Naive thymus-derived CD4-positive, alpha-beta T cell (primary cell): ENCODE measurements around the gene CC2D2B. TPM values are rescaled to one million over a fixed set of nuclear protein-coding genes. Genes with fewer than 3 reads are reported as not detected.
A peak's percentile ranks its signal among the peaks of the same experiment; 100 is the strongest.

ENCODE experiments used
- ATAC-seq: fragments of 150-1000 bp; cut with Tn5 transposase; 2 replicates; pipeline ENCODE4 v1.10.0; 2021; ENCODE audit warnings: mild to moderate bottlenecking, moderate library complexity
- CTCF ChIA-PET: fragments of 350-600 bp; sonication (Branson Sonifier 250); formaldehyde crosslinking; loops from one replicate; lab custom pipeline; 2021; ENCODE audit warnings: antibody characterized with exemption; lab: Charles Lee
- POLR2A ChIA-PET: fragments of 350-600 bp; sonication (Branson Sonifier 250); formaldehyde crosslinking; loops from one replicate; lab custom pipeline; 2021; ENCODE audit warnings: antibody characterized with exemption, inconsistent platforms; lab: Charles Lee
- DNase-seq, 9 donors: peaks; one replicate each; pipeline versions ENCODE4 v3.0.0 to v3.0.0-alpha.2; 2020 to 2022; ENCODE audit warnings: mixed read lengths in 1 of 9
- H3K27ac ChIP-seq: one replicate; pipeline ENCODE4 v1.7.0; 2013; ENCODE audit warnings: mild to moderate bottlenecking, low read depth, low read length, moderate library complexity
- H3K27me3 ChIP-seq, 2 donors: one replicate each; pipeline ENCODE4 v1.7.0; 2013; ENCODE audit warnings: low read length in 2 of 2, mild to moderate bottlenecking in 2 of 2, moderate library complexity in 2 of 2; ENCODE audit not compliant: control insufficient read depth in 2 of 2, insufficient read depth in 2 of 2
- H3K36me3 ChIP-seq, 3 experiments: 1 replicate in 2 of 3; 2 replicates in 1 of 3; pipeline ENCODE4 v1.7.0; 2013; ENCODE audit warnings: low read length in 3 of 3, mild to moderate bottlenecking in 3 of 3, moderate library complexity in 1 of 3; ENCODE audit not compliant: insufficient read depth in 3 of 3, control insufficient read depth in 2 of 3
- H3K4me1 ChIP-seq, 2 donors: one replicate each; pipeline ENCODE4 v1.7.0; 2013; ENCODE audit warnings: low read length in 2 of 2, mild to moderate bottlenecking in 2 of 2, moderate library complexity in 1 of 2; ENCODE audit not compliant: control insufficient read depth in 2 of 2, insufficient read depth in 2 of 2
- H3K4me3 ChIP-seq: 2 replicates; pipeline ENCODE4 v1.7.0; 2013; ENCODE audit warnings: mild to moderate bottlenecking, low read length
- H3K9me3 ChIP-seq, 3 experiments: 1 replicate in 2 of 3; 2 replicates in 1 of 3; pipeline ENCODE4 v1.7.0; 2013; ENCODE audit warnings: low read length in 3 of 3; ENCODE audit not compliant: control insufficient read depth in 2 of 3
- H3K27ac Mint-ChIP-seq, 9 donors: one replicate each; pipeline ENCODE4 v1.8.0; 2020 to 2022; ENCODE audit warnings: mixed read lengths in 9 of 9, mild to moderate bottlenecking in 8 of 9, moderate library complexity in 5 of 9, inconsistent platforms in 2 of 9
- H3K27me3 Mint-ChIP-seq, 5 donors: one replicate each; pipeline ENCODE4 v1.8.0; 2021 to 2022; ENCODE audit warnings: mixed read lengths in 5 of 5, mild to moderate bottlenecking in 1 of 5
- H3K36me3 Mint-ChIP-seq, 5 donors: one replicate each; pipeline ENCODE4 v1.8.0; 2020 to 2022; ENCODE audit warnings: mixed read lengths in 5 of 5, mild to moderate bottlenecking in 3 of 5, inconsistent platforms in 1 of 5
- H3K4me1 Mint-ChIP-seq, 7 donors: one replicate each; pipeline ENCODE4 v1.8.0; 2020 to 2022; ENCODE audit warnings: mixed read lengths in 7 of 7, mild to moderate bottlenecking in 3 of 7, inconsistent platforms in 1 of 7
- H3K4me3 Mint-ChIP-seq, 10 donors: one replicate each; pipeline ENCODE4 v1.8.0; 2020 to 2022; ENCODE audit warnings: mild to moderate bottlenecking in 10 of 10, mixed read lengths in 10 of 10, moderate library complexity in 6 of 10, inconsistent platforms in 2 of 10
- H3K9me3 Mint-ChIP-seq, 11 donors: one replicate each; pipeline ENCODE4 v1.8.0; 2020 to 2022; ENCODE audit warnings: mixed read lengths in 11 of 11, mild to moderate bottlenecking in 4 of 11, inconsistent platforms in 1 of 11, moderate library complexity in 1 of 11
- intact Hi-C, 2 donors: fragments of 100-400 bp; cut with micrococcal nuclease; formaldehyde crosslinking; loops; one replicate each; pipeline ENCODE4 v1.15.1; 2023
- polyA plus RNA-seq, 2 donors: library from polyadenylated mRNA; unstranded; fragments of 300-500 nt; fragmentation: Illumina TruSeq; gene quantifications; one replicate each; pipeline ENCODE4 v1.2.3, GENCODE V29; 2021
- total RNA-seq, 6 experiments: library from RNA in 5 of 6; stranded (reverse) in 5 of 6; gene quantifications; 1 replicate in 5 of 6; 2 replicates in 1 of 6; pipeline ENCODE4 v1.2.3 and lab custom pipeline; 2021 to 2026

Gene CC2D2B
- total and polyA plus RNA-seq, 7 experiments from 2014 or later: 0.64 to 0.99 TPM; not detected in 5

- H3K36me3 ChIP-seq: no peaks in the 10 kb centered on the region
- H3K4me3 ChIP-seq: no peak overlapping the region
- peaks cover 0 to 3% (median 0%) of the 10 kb centered on the region in 5 donors for H3K27me3 Mint-ChIP-seq
- H3K4me3 Mint-ChIP-seq: no peak overlapping the region
- peaks cover 0 to 32% (median 0%) of the 10 kb centered on the region in 7 donors for H3K4me1 Mint-ChIP-seq
- DNase-seq (no peak), ATAC-seq (no peak)
- H3K36me3 Mint-ChIP-seq: peaks cover 0 to 9% (median 6%) of the 10 kb centered on the region in 5 donors
- intact Hi-C loops: loop anchor here (1.0 to 5.0 kb wide), 6 partner anchors 24 to 435 kb away; partner anchors contain the start of genes ALDH18A1 (in 1 of the 2) and CC2D2B (in 1 of the 2)
- H3K27me3 ChIP-seq: no peaks in the 10 kb centered on the region
- H3K9me3 ChIP-seq: no peaks in the 10 kb centered on the region
- ChIA-PET CTCF (interaction anchor here (0.7 to 2.8 kb wide), 2 partner anchors 172 to 435 kb away, joined by 4 to 18 read pairs; partner anchors contain the start of gene TCTN3), POLR2A (no interaction called here)
- H3K27ac ChIP-seq: no peak overlapping the region
- H3K4me1 ChIP-seq: no peaks in the 10 kb centered on the region
- H3K27ac Mint-ChIP-seq: peak overlapping the region in 1 of 9 donors; percentile 47
- H3K9me3 Mint-ChIP-seq: no peaks in the 10 kb centered on the region
These were observed 41.8 kb upstream of the CC2D2B start for GRCh38 chr10:95865814-95866466.

GRCh38 chr10:95866467-95866842, 41.3 kb upstream of the CC2D2B start:
- Histone ChIP-seq H3K4me3 (no peak overlapping the region), H3K4me1 (no peaks in the 10 kb centered on the region), H3K36me3 (no peaks in the 10 kb centered on the region), H3K27ac (no peak overlapping the region), H3K27me3 (no peaks in the 10 kb centered on the region), H3K9me3 (no peaks in the 10 kb centered on the region)
- ChIA-PET POLR2A (no interaction called here), CTCF (interaction anchor here (0.7 to 2.8 kb wide), 2 partner anchors 172 to 435 kb away, joined by 4 to 18 read pairs; partner anchors contain the start of gene TCTN3)
- Mint-ChIP-seq H3K27ac (no peak overlapping the region), H3K36me3 (peaks cover 0 to 7% (median 6%) of the 10 kb centered on the region in 5 donors), H3K4me3 (no peak overlapping the region), H3K4me1 (peaks cover 0 to 30% (median 0%) of the 10 kb centered on the region in 7 donors), H3K27me3 (peaks cover 0 to 3% (median 0%) of the 10 kb centered on the region in 5 donors), H3K9me3 (no peaks in the 10 kb centered on the region)
- no peak for DNase-seq
- intact Hi-C loops: loop anchor here in 1 of 2 donors (5.0 kb wide), 1 partner anchor 434 kb away; no protein-coding TSS in a partner anchor
- ATAC-seq: no peak

- H3K4me1 Mint-ChIP-seq: peaks cover 0 to 29% (median 0%) of the 10 kb centered on the region in 7 donors
- peaks cover 0 to 2% (median 0%) of the 10 kb centered on the region in 11 donors for H3K9me3 Mint-ChIP-seq
- Histone ChIP-seq H3K36me3 (no peaks in the 10 kb centered on the region), H3K27ac (no peak overlapping the region), H3K27me3 (no peaks in the 10 kb centered on the region), H3K4me3 (no peak overlapping the region), H3K9me3 (no peaks in the 10 kb centered on the region), H3K4me1 (no peaks in the 10 kb centered on the region)
- DNase-seq (no peak), ATAC-seq (no peak)
- H3K36me3 Mint-ChIP-seq: peaks cover 0 to 20% (median 11%) of the 10 kb centered on the region in 5 donors
- POLR2A ChIA-PET: no interaction called here
- peaks cover 0 to 3% (median 0%) of the 10 kb centered on the region in 5 donors for H3K27me3 Mint-ChIP-seq
- peak overlapping the region in 1 of 9 donors; percentile 4 for H3K27ac Mint-ChIP-seq
- intact Hi-C loops: loop anchor here in 1 of 2 donors (5.0 kb wide), 1 partner anchor 436 kb away; no protein-coding TSS in a partner anchor
- no peak overlapping the region for H3K4me3 Mint-ChIP-seq
- CTCF ChIA-PET: no interaction called here
These were observed 39.9 kb upstream of the CC2D2B start for GRCh38 chr10:95867866-95868265.

- H3K36me3 Mint-ChIP-seq: peaks cover 21 to 58% (median 39%) of the 10 kb centered on the region in 5 donors
These were observed 35.5 kb upstream of the CC2D2B start for GRCh38 chr10:95872158-95872711.

GRCh38 chr10:95873139-95873538, 34.6 kb upstream of the CC2D2B start:
- Mint-ChIP-seq H3K4me1 (no peaks in the 10 kb centered on the region), H3K27me3 (no peaks in the 10 kb centered on the region), H3K4me3 (no peak overlapping the region), H3K36me3 (peaks cover 21 to 62% (median 39%) of the 10 kb centered on the region in 5 donors), H3K27ac (no peak overlapping the region), H3K9me3 (peaks cover 0 to 7% (median 0%) of the 10 kb centered on the region in 11 donors)
- H3K4me3 ChIP-seq: no peak overlapping the region
- H3K9me3 ChIP-seq: no peaks in the 10 kb centered on the region
- no peak for ATAC-seq
- CTCF ChIA-PET: interaction anchor here (0.5 kb wide), 1 partner anchor 252 kb away, joined by 3 read pairs; no protein-coding TSS in a partner anchor
- H3K27me3 ChIP-seq: no peaks in the 10 kb centered on the region
- no peaks in the 10 kb centered on the region for H3K4me1 ChIP-seq
- intact Hi-C loops: no loop called here
- H3K36me3 ChIP-seq: peaks cover 0 to 7% (median 0%) of the 10 kb centered on the region in 3 experiments
- no peak overlapping the region for H3K27ac ChIP-seq
- no peak for DNase-seq
- POLR2A ChIA-PET: interaction anchor here (1.0 kb wide), 1 partner anchor 179 kb away, joined by 3 read pairs; no protein-coding TSS in a partner anchor

More at GRCh38 chr10:95872158-95872711, 35.5 kb upstream of the CC2D2B start:
- ChIA-PET POLR2A (no interaction called here), CTCF (interaction anchor here (2.2 kb wide), 1 partner anchor 178 kb away, joined by 8 read pairs; the partner anchor contains the start of gene TCTN3)
- no peak for ATAC-seq
- Mint-ChIP-seq H3K4me1 (peaks cover 0 to 5% (median 0%) of the 10 kb centered on the region in 7 donors), H3K27ac (no peak overlapping the region), H3K27me3 (no peaks in the 10 kb centered on the region), H3K4me3 (no peak overlapping the region), H3K9me3 (peaks cover 0 to 7% (median 0%) of the 10 kb centered on the region in 11 donors)
- no peak for DNase-seq
- H3K9me3 ChIP-seq: no peaks in the 10 kb centered on the region
- H3K4me1 ChIP-seq: no peaks in the 10 kb centered on the region
- intact Hi-C loops: no loop called here
- H3K27me3 ChIP-seq: no peaks in the 10 kb centered on the region
- no peak overlapping the region for H3K4me3 ChIP-seq
- H3K36me3 ChIP-seq: peaks cover 0 to 7% (median 0%) of the 10 kb centered on the region in 3 experiments
- H3K27ac ChIP-seq: no peak overlapping the region

- ChIA-PET CTCF (no interaction called here), POLR2A (interaction anchor here (1.0 kb wide), 1 partner anchor 180 kb away, joined by 3 read pairs; no protein-coding TSS in a partner anchor)
- Histone ChIP-seq H3K27ac (no peak overlapping the region), H3K4me1 (no peaks in the 10 kb centered on the region), H3K4me3 (no peak overlapping the region), H3K36me3 (peaks cover 0 to 7% (median 0%) of the 10 kb centered on the region in 3 experiments), H3K9me3 (no peaks in the 10 kb centered on the region), H3K27me3 (no peaks in the 10 kb centered on the region)
- DNase-seq: no peak
- Mint-ChIP-seq H3K9me3 (peaks cover 0 to 7% (median 0%) of the 10 kb centered on the region in 11 donors), H3K27me3 (no peaks in the 10 kb centered on the region), H3K4me3 (no peak overlapping the region), H3K4me1 (no peaks in the 10 kb centered on the region), H3K36me3 (peaks cover 21 to 65% (median 39%) of the 10 kb centered on the region in 5 donors), H3K27ac (no peak overlapping the region)
- intact Hi-C loops: no loop called here
- ATAC-seq: no peak
These were observed 34.1 kb upstream of the CC2D2B start for GRCh38 chr10:95873651-95874050.
